Neutrophil (primary cell): ENCODE data around the gene CDC42EP4.
A peak's percentile ranks its signal among the peaks of the same experiment; 100 is the strongest.

ENCODE experiments used
- H3K27ac ChIP-seq: fragments of 200-600 bp; sonication (generic); 2 replicates; pipeline ENCODE4 v1.5.1; 2016; ENCODE audit warnings: mild to moderate bottlenecking, moderate library complexity
- H3K27me3 ChIP-seq: fragments of 200-600 bp; sonication (generic); 2 replicates; pipeline ENCODE4 v1.6.0; 2016; ENCODE audit warnings: mild to moderate bottlenecking
- H3K36me3 ChIP-seq: fragments of 200-600 bp; sonication (generic); 2 replicates; pipeline ENCODE4 v1.5.1; 2017
- H3K4me1 ChIP-seq, 2 experiments: fragments of 200-600 bp in 1 of 2; sonication (generic) in 1 of 2; 1 replicate in 1 of 2; 2 replicates in 1 of 2; pipeline versions ENCODE4 v1.5.1 to v1.6.1; 2013 to 2016; ENCODE audit warnings: low read depth in 1 of 2, low read length in 1 of 2, mild to moderate bottlenecking in 1 of 2, moderate library complexity in 1 of 2; ENCODE audit not compliant: control insufficient read depth in 1 of 2, insufficient read depth in 1 of 2
- H3K4me3 ChIP-seq, 2 experiments: fragments of 200-600 bp in 1 of 2; sonication (generic) in 1 of 2; 1 replicate in 1 of 2; 2 replicates in 1 of 2; pipeline ENCODE4 v1.5.1; 2013 to 2016; ENCODE audit warnings: low read depth in 1 of 2, low read length in 1 of 2, mild to moderate bottlenecking in 1 of 2, moderate library complexity in 1 of 2
- H3K9me3 ChIP-seq: fragments of 200-600 bp; sonication (generic); 2 replicates; pipeline ENCODE4 v1.5.1; 2016
- TF ChIP-seq, protein P1 (sequence below): fragments of 200-600 bp; sonication (generic); IDR thresholded peaks from 2 replicates; pipeline ENCODE4 v1.5.1; 2016; ENCODE audit warnings: antibody characterized with exemption

The CDC42EP4 gene

DNA sequence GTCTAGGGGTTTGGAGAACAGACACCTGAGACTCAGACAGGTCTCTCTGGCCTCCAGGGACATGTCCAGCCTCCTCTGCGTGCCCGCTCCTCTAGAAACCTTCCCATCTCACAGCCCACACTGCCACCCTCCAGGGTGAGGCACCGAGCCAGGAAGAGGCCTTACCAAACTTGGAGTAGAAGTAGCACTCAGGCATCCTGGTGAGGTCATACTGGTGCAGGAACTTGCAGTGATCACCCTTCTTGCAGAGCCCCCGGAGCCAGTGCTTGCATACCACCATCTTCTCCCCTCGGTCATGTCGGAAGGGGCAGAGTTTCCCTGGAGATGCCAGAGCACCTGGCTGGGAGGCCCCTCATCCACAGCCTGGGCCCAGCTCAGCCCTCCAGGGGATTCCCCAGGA is 54.3 kb downstream of the CDC42EP4 start:
- H3K9me3 ChIP-seq, result no peaks in the 10 kb centered on the region
- H3K36me3 ChIP-seq, result no peaks in the 10 kb centered on the region
- TF ChIP-seq, protein P1, sequence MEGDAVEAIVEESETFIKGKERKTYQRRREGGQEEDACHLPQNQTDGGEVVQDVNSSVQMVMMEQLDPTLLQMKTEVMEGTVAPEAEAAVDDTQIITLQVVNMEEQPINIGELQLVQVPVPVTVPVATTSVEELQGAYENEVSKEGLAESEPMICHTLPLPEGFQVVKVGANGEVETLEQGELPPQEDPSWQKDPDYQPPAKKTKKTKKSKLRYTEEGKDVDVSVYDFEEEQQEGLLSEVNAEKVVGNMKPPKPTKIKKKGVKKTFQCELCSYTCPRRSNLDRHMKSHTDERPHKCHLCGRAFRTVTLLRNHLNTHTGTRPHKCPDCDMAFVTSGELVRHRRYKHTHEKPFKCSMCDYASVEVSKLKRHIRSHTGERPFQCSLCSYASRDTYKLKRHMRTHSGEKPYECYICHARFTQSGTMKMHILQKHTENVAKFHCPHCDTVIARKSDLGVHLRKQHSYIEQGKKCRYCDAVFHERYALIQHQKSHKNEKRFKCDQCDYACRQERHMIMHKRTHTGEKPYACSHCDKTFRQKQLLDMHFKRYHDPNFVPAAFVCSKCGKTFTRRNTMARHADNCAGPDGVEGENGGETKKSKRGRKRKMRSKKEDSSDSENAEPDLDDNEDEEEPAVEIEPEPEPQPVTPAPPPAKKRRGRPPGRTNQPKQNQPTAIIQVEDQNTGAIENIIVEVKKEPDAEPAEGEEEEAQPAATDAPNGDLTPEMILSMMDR, result no peak

GRCh38 chr17:73256220-73256619 is 55.6 kb downstream of the CDC42EP4 start:
- no peaks in the 10 kb centered on the region for H3K36me3 ChIP-seq
- no peaks in the 10 kb centered on the region for H3K9me3 ChIP-seq
- H3K4me1 ChIP-seq, result peaks cover 0 to 9% of the 10 kb centered on the region in 2 experiments
- no peaks in the 10 kb centered on the region for H3K27me3 ChIP-seq
- TF ChIP-seq, protein P1, result no peak
- H3K27ac ChIP-seq, result no peak overlapping the region
- no peak overlapping the region for H3K4me3 ChIP-seq

More for the DNA sequence above, 54.3 kb downstream of the CDC42EP4 start:
- H3K4me3 ChIP-seq, result no peak overlapping the region
- H3K27me3 ChIP-seq, result no peaks in the 10 kb centered on the region
- no peak overlapping the region for H3K27ac ChIP-seq
- H3K4me1 ChIP-seq, result peaks cover 3 to 19% of the 10 kb centered on the region in 2 experiments

GRCh38 chr17:73255671-73256181 is 56.1 kb downstream of the CDC42EP4 start:
- H3K27me3 ChIP-seq, result no peaks in the 10 kb centered on the region
- TF ChIP-seq, protein P1, result peak; percentile 93
- no peaks in the 10 kb centered on the region for H3K36me3 ChIP-seq
- H3K27ac ChIP-seq, result no peak overlapping the region
- no peaks in the 10 kb centered on the region for H3K9me3 ChIP-seq
- no peak overlapping the region for H3K4me3 ChIP-seq
- H3K4me1 ChIP-seq, result peaks cover 0 to 5% of the 10 kb centered on the region in 2 experiments

GRCh38 chr17:73251871-73252270 is 59.9 kb downstream of the CDC42EP4 start:
- Histone ChIP-seq H3K27ac (no peak overlapping the region), H3K36me3 (peaks cover 16% of the 10 kb centered on the region), H3K4me3 (no peak overlapping the region), H3K9me3 (no peaks in the 10 kb centered on the region), H3K4me1 (peaks cover 0 to 3% of the 10 kb centered on the region in 2 experiments), H3K27me3 (no peaks in the 10 kb centered on the region)
- TF ChIP-seq, protein P1, result no peak

DNA sequence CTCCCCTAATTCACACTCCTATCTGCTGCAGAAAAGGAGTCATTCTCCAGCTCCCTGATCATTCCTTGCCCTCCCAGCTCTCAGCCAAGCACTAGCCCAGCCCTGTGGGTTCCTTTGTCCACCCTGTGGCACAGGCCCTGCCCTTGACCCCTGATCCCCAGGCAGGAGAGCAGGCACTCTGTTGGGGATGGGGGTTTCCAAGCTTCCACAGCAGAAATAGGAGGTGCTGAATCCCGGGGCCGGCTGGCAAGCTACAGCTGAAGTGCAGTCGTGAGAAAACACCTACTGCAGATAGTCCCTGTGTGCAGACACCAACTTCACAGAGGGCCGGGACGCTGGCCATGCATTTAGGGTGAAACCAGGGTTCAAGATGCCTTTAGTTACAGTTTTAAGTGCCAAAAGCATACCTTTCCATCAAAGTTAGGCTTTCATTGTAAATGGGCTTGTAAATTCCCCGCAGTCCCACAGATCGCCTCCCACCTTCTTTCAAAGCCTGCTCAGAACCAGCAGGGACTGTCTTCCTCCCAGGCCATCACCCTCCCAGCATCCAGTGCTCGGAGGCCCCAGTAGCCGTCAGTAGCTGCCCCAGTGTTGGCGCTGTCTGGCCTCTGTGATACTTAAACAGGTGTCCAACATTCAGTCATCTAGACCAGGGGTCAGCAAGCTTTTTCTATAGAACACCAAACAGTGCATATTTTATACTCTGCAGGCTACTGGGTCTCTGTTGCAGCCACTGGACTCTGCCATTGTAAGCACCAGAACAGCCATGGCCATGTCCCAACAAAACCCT is 60.8 kb downstream of the CDC42EP4 start:
- Histone ChIP-seq H3K36me3 (peaks cover 23% of the 10 kb centered on the region), H3K27me3 (no peaks in the 10 kb centered on the region)

More for the DNA sequence above, 60.8 kb downstream of the CDC42EP4 start:
- Histone ChIP-seq H3K27ac (no peak overlapping the region), H3K9me3 (no peaks in the 10 kb centered on the region), H3K4me3 (no peak overlapping the region), H3K4me1 (peaks cover 0 to 3% of the 10 kb centered on the region in 2 experiments)
- TF ChIP-seq, protein P1, result no peak
